HCT116 (cell line): Measurements from ENCODE around the gene FHL2.

ENCODE experiments used
- EZH2 ChIP-seq: fragments of 200-600 bp; sonication (generic); IDR thresholded peaks from 2 replicates; pipeline ENCODE4 v1.6.1; 2017; ENCODE audit warnings: antibody characterized with exemption, mixed run types
- EZH2phosphoT487 ChIP-seq: fragments of 200-600 bp; IDR thresholded peaks from 2 replicates; pipeline ENCODE4 v1.6.1; 2018; ENCODE audit warnings: antibody characterized with exemption, borderline replicate concordance
- FOSL1 ChIP-seq: IDR thresholded peaks from 2 replicates; pipeline ENCODE4 v1.6.1; 2012; ENCODE audit warnings: low read depth
- POLR2A ChIP-seq: IDR thresholded peaks from 2 replicates; pipeline ENCODE4 v1.7.0; 2011; ENCODE audit warnings: borderline replicate concordance; ENCODE audit not compliant: insufficient read depth, insufficient read length; ENCODE audit errors: extremely low read depth
- POLR2AphosphoS5 ChIP-seq: IDR thresholded peaks from 2 replicates; pipeline ENCODE4 v1.6.1; 2011; ENCODE audit warnings: mild to moderate bottlenecking, low read depth, low read length, moderate library complexity
- RAD21 ChIP-seq: IDR thresholded peaks from 2 replicates; pipeline ENCODE4 v1.6.1; 2012; ENCODE audit warnings: low read depth, mild to moderate bottlenecking
- SIN3A ChIP-seq: IDR thresholded peaks from 2 replicates; pipeline ENCODE4 v1.6.1; 2012; ENCODE audit warnings: low read depth
- SP1 ChIP-seq: IDR thresholded peaks from 2 replicates; pipeline ENCODE4 v1.6.1; 2012; ENCODE audit warnings: low read depth
- TCF7L2 ChIP-seq: IDR thresholded peaks from 2 replicates; pipeline ENCODE4 v1.7.0; 2011; ENCODE audit warnings: borderline replicate concordance, inconsistent platforms; ENCODE audit not compliant: insufficient read depth, insufficient read length; ENCODE audit errors: extremely low read depth
- YY1 ChIP-seq: IDR thresholded peaks from 2 replicates; pipeline ENCODE4 v1.6.1; 2011; ENCODE audit warnings: low read length, low read depth, moderate library complexity, mild to moderate bottlenecking; ENCODE audit not compliant: insufficient replicate concordance; ENCODE audit errors: extremely low read depth
- ZFX ChIP-seq: fragments of 450-650 bp; IDR thresholded peaks from 2 replicates; pipeline ENCODE4 v1.6.1; 2017
- TF ChIP-seq, protein P1 (sequence below), 3 experiments: fragments of 200-600 bp in 1 of 3; sonication (generic) in 1 of 3; IDR thresholded peaks in 2 of 3; conservative IDR thresholded peaks in 1 of 3; 2 replicates each; pipeline ENCODE4 v1.5.1; 2012 to 2017; ENCODE audit warnings: low read depth in 2 of 3, low read length in 2 of 3, antibody characterized with exemption in 1 of 3, borderline replicate concordance in 1 of 3, control low read depth in 1 of 3, mild to moderate bottlenecking in 1 of 3, mixed read lengths in 1 of 3, mixed run types in 1 of 3, moderate library complexity in 1 of 3; ENCODE audit not compliant: insufficient read depth in 1 of 3
- TF ChIP-seq, protein P2 (sequence below): IDR thresholded peaks from 2 replicates; pipeline ENCODE4 v1.6.1; 2012; ENCODE audit warnings: low read depth
- TF ChIP-seq, protein P3 (sequence below): IDR thresholded peaks from 2 replicates; pipeline ENCODE4 v1.6.1; 2011; ENCODE audit warnings: mild to moderate bottlenecking, low read length, moderate library complexity; ENCODE audit not compliant: insufficient replicate concordance; ENCODE audit errors: extremely low read depth

DNA sequence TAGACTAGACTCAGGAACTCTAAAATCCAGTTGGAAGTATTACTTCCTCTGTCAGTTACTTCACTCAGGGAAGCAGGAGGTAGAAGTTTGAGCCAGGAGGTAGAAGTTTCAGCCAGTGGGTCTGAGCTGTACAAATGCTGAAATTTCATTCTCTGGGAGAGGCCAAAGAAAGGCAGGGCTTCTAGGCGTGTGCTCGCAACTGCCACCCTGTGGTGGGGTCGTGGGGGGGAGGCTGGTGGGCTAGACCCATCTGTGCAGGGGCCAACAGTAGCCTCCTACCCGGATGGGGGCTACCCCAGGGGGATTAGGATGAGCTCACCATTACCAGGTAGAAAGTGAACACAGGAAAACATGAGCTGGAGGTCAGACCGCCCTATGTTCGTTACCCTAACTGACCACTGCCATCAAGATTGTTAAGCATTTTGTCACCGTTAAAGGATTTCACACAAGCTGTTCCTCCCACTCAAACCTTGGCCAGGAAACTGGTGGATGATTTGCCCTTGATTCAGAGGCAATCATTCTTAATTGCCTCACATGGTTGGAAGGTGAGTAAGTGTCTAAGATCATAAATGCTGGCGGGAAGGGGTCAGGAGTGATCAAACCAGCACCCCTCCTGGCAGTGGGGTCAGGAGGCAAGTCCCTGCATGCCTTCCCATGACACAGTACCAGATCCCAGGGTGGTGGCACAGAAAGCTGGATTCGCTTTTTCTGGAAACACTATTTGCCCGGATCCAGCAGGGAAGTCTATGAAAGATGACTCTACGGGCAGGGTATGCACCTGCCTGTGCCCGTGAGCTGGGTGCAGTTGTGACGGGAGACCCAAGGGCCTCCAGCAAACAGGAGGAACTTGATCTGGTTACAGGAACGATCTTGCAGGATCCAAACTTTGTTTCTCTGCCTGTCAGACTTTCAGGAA lies 5.2 kb upstream of the FHL2 start:
- peak; percentile 98 for TF ChIP-seq FOSL1
- TF ChIP-seq, protein P1, sequence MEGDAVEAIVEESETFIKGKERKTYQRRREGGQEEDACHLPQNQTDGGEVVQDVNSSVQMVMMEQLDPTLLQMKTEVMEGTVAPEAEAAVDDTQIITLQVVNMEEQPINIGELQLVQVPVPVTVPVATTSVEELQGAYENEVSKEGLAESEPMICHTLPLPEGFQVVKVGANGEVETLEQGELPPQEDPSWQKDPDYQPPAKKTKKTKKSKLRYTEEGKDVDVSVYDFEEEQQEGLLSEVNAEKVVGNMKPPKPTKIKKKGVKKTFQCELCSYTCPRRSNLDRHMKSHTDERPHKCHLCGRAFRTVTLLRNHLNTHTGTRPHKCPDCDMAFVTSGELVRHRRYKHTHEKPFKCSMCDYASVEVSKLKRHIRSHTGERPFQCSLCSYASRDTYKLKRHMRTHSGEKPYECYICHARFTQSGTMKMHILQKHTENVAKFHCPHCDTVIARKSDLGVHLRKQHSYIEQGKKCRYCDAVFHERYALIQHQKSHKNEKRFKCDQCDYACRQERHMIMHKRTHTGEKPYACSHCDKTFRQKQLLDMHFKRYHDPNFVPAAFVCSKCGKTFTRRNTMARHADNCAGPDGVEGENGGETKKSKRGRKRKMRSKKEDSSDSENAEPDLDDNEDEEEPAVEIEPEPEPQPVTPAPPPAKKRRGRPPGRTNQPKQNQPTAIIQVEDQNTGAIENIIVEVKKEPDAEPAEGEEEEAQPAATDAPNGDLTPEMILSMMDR (IDR thresholded peaks at IDR 0.05 in 2 of 3, conservative IDR thresholded peaks at IDR 0.05 in 1 of 3; ENCODE audit: borderline replicate concordance in 1 of 3, insufficient read depth in 1 of 3, low read depth in 2 of 3, low read length in 2 of 3): peak; percentile 21 to 69 (median 68); a peak in 5 of 6 replicates
- no peak for TF ChIP-seq EZH2
- TF ChIP-seq EZH2phosphoT487: no peak
- TF ChIP-seq POLR2A: no peak
- TF ChIP-seq POLR2AphosphoS5: peak; percentile 75
- peak; percentile 87 for TF ChIP-seq SIN3A
- TF ChIP-seq, protein P2, sequence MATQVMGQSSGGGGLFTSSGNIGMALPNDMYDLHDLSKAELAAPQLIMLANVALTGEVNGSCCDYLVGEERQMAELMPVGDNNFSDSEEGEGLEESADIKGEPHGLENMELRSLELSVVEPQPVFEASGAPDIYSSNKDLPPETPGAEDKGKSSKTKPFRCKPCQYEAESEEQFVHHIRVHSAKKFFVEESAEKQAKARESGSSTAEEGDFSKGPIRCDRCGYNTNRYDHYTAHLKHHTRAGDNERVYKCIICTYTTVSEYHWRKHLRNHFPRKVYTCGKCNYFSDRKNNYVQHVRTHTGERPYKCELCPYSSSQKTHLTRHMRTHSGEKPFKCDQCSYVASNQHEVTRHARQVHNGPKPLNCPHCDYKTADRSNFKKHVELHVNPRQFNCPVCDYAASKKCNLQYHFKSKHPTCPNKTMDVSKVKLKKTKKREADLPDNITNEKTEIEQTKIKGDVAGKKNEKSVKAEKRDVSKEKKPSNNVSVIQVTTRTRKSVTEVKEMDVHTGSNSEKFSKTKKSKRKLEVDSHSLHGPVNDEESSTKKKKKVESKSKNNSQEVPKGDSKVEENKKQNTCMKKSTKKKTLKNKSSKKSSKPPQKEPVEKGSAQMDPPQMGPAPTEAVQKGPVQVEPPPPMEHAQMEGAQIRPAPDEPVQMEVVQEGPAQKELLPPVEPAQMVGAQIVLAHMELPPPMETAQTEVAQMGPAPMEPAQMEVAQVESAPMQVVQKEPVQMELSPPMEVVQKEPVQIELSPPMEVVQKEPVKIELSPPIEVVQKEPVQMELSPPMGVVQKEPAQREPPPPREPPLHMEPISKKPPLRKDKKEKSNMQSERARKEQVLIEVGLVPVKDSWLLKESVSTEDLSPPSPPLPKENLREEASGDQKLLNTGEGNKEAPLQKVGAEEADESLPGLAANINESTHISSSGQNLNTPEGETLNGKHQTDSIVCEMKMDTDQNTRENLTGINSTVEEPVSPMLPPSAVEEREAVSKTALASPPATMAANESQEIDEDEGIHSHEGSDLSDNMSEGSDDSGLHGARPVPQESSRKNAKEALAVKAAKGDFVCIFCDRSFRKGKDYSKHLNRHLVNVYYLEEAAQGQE: no peak
- TF ChIP-seq RAD21: peak; percentile 37
- TF ChIP-seq TCF7L2: no peak
- TF ChIP-seq, protein P3, sequence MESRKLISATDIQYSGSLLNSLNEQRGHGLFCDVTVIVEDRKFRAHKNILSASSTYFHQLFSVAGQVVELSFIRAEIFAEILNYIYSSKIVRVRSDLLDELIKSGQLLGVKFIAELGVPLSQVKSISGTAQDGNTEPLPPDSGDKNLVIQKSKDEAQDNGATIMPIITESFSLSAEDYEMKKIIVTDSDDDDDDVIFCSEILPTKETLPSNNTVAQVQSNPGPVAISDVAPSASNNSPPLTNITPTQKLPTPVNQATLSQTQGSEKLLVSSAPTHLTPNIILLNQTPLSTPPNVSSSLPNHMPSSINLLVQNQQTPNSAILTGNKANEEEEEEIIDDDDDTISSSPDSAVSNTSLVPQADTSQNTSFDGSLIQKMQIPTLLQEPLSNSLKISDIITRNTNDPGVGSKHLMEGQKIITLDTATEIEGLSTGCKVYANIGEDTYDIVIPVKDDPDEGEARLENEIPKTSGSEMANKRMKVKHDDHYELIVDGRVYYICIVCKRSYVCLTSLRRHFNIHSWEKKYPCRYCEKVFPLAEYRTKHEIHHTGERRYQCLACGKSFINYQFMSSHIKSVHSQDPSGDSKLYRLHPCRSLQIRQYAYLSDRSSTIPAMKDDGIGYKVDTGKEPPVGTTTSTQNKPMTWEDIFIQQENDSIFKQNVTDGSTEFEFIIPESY: peak; percentile 55
- TF ChIP-seq YY1: no peak
- TF ChIP-seq SP1: peak; percentile 97
- TF ChIP-seq ZFX: no peak
